HEK293 (cell line): ENCODE data around the gene TEDC2.

ENCODE experiments used
- HOXD13 ChIP-seq: sonication (generic); formaldehyde crosslinking; IDR thresholded peaks from 2 replicates; pipeline ENCODE4 v1.8.0; 2022; ENCODE audit warnings: missing genetic modification reagents, borderline replicate concordance
- INSM2 ChIP-seq: fragments of 450-650 bp; formaldehyde crosslinking; IDR thresholded peaks from 2 replicates; pipeline ENCODE4 v1.5.1; 2016; ENCODE audit warnings: missing biosample characterization, missing genetic modification characterization
- OVOL3 ChIP-seq: fragments of 450-650 bp; formaldehyde crosslinking; IDR thresholded peaks from 2 replicates; pipeline ENCODE4 v1.5.1; 2016; ENCODE audit warnings: missing biosample characterization, missing genetic modification characterization
- SETDB1 ChIP-seq: IDR thresholded peaks from one replicate; pipeline ENCODE4 v1.6.1; 2017; ENCODE audit warnings: mild to moderate bottlenecking, low read length, moderate library complexity, mixed read lengths; ENCODE audit not compliant: insufficient read length
- ZBTB8A ChIP-seq: fragments of 450-650 bp; formaldehyde crosslinking; IDR thresholded peaks from 2 replicates; pipeline ENCODE4 v1.5.1; 2016; ENCODE audit warnings: missing biosample characterization, missing genetic modification characterization
- ZNF133 ChIP-seq: fragments of 450-650 bp; formaldehyde crosslinking; IDR thresholded peaks from 2 replicates; pipeline ENCODE4 v1.5.1; 2016; ENCODE audit warnings: missing biosample characterization, missing genetic modification characterization
- ZNF157 ChIP-seq: fragments of 450-650 bp; formaldehyde crosslinking; IDR thresholded peaks from 2 replicates; pipeline ENCODE4 v1.5.1; 2016; ENCODE audit warnings: missing biosample characterization, missing genetic modification characterization
- ZNF239 ChIP-seq: fragments of 450-650 bp; formaldehyde crosslinking; IDR thresholded peaks from 2 replicates; pipeline ENCODE4 v1.5.1; 2016; ENCODE audit warnings: missing biosample characterization, missing genetic modification characterization
- ZNF26 ChIP-seq: fragments of 450-650 bp; formaldehyde crosslinking; IDR thresholded peaks from 2 replicates; pipeline ENCODE4 v1.5.1; 2016; ENCODE audit warnings: missing biosample characterization, missing genetic modification characterization
- ZNF423 ChIP-seq: fragments of 450-650 bp; formaldehyde crosslinking; IDR thresholded peaks from 2 replicates; pipeline ENCODE4 v1.5.1; 2016; ENCODE audit warnings: missing biosample characterization, missing genetic modification characterization
- ZNF426 ChIP-seq: fragments of 450-650 bp; formaldehyde crosslinking; IDR thresholded peaks from 2 replicates; pipeline ENCODE4 v1.5.1; 2017; ENCODE audit warnings: missing biosample characterization, missing genetic modification characterization, mild to moderate bottlenecking, inconsistent platforms, moderate library complexity
- ZNF449 ChIP-seq: fragments of 450-650 bp; formaldehyde crosslinking; IDR thresholded peaks from 2 replicates; pipeline ENCODE4 v1.5.1; 2017; ENCODE audit warnings: missing biosample characterization, mild to moderate bottlenecking, missing genetic modification characterization, moderate library complexity
- ZNF521 ChIP-seq: fragments of 450-650 bp; formaldehyde crosslinking; IDR thresholded peaks from 2 replicates; pipeline ENCODE4 v1.5.1; 2017; ENCODE audit warnings: missing biosample characterization, mild to moderate bottlenecking, missing genetic modification characterization
- ZNF530 ChIP-seq: fragments of 450-650 bp; formaldehyde crosslinking; IDR thresholded peaks from 2 replicates; pipeline ENCODE4 v1.5.1; 2016; ENCODE audit warnings: low read depth, missing biosample characterization, missing genetic modification characterization
- ZNF548 ChIP-seq: fragments of 450-650 bp; formaldehyde crosslinking; IDR thresholded peaks from 2 replicates; pipeline ENCODE4 v1.5.1; 2016; ENCODE audit warnings: missing biosample characterization, missing genetic modification characterization
- ZNF621 ChIP-seq: fragments of 450-650 bp; formaldehyde crosslinking; IDR thresholded peaks from 2 replicates; pipeline ENCODE4 v1.5.1; 2017; ENCODE audit warnings: missing biosample characterization, missing genetic modification characterization
- ZNF624 ChIP-seq: fragments of 450-650 bp; formaldehyde crosslinking; IDR thresholded peaks from 2 replicates; pipeline ENCODE4 v1.5.1; 2017; ENCODE audit warnings: missing biosample characterization, missing genetic modification characterization
- ZNF660 ChIP-seq: fragments of 450-650 bp; IDR thresholded peaks from 2 replicates; pipeline ENCODE4 v1.5.1; 2018; ENCODE audit warnings: missing biosample characterization, mild to moderate bottlenecking, missing genetic modification characterization
- ZNF670 ChIP-seq: fragments of 450-650 bp; formaldehyde crosslinking; IDR thresholded peaks from 2 replicates; pipeline ENCODE4 v1.5.1; 2016; ENCODE audit warnings: missing biosample characterization, missing genetic modification characterization, low read depth
- ZNF677 ChIP-seq: fragments of 450-650 bp; IDR thresholded peaks from 2 replicates; pipeline ENCODE4 v1.5.0; 2018; ENCODE audit warnings: missing biosample characterization, mild to moderate bottlenecking, missing genetic modification characterization, moderate library complexity
- ZNF747 ChIP-seq: fragments of 450-650 bp; formaldehyde crosslinking; IDR thresholded peaks from 2 replicates; pipeline ENCODE4 v1.5.1; 2016; ENCODE audit warnings: missing biosample characterization, missing genetic modification characterization
- ZNF776 ChIP-seq: fragments of 450-650 bp; formaldehyde crosslinking; IDR thresholded peaks from 2 replicates; pipeline ENCODE4 v1.5.0; 2017; ENCODE audit warnings: missing biosample characterization, missing genetic modification characterization, borderline replicate concordance
- ZNF777 ChIP-seq: fragments of 450-650 bp; formaldehyde crosslinking; IDR thresholded peaks from 2 replicates; pipeline ENCODE4 v1.5.1; 2017; ENCODE audit warnings: missing biosample characterization, missing genetic modification characterization, borderline replicate concordance
- ZNF843 ChIP-seq: fragments of 450-650 bp; formaldehyde crosslinking; IDR thresholded peaks from 2 replicates; pipeline ENCODE4 v1.5.1; 2016; ENCODE audit warnings: missing biosample characterization, missing genetic modification characterization
- ZSCAN16 ChIP-seq: fragments of 450-650 bp; formaldehyde crosslinking; IDR thresholded peaks from 2 replicates; pipeline ENCODE4 v1.5.1; 2016; ENCODE audit warnings: missing biosample characterization, missing genetic modification characterization
- ZSCAN30 ChIP-seq: fragments of 450-650 bp; IDR thresholded peaks from 2 replicates; pipeline ENCODE4 v1.5.1; 2018; ENCODE audit warnings: missing biosample characterization, mild to moderate bottlenecking, missing genetic modification characterization, moderate library complexity
- TF ChIP-seq, protein P1 (sequence below): fragments of 450-650 bp; formaldehyde crosslinking; IDR thresholded peaks from 2 replicates; pipeline ENCODE4 v1.5.1; 2016; ENCODE audit warnings: missing biosample characterization, missing genetic modification characterization
- TF ChIP-seq, protein P2 (sequence below): fragments of 450-650 bp; formaldehyde crosslinking; IDR thresholded peaks from 2 replicates; pipeline ENCODE4 v1.5.1; 2016; ENCODE audit warnings: missing biosample characterization, missing genetic modification characterization, borderline replicate concordance
- TF ChIP-seq, protein P3 (sequence below): fragments of 450-650 bp; formaldehyde crosslinking; IDR thresholded peaks from 2 replicates; pipeline ENCODE4 v1.5.1; 2016; ENCODE audit warnings: missing biosample characterization, missing genetic modification characterization

TEDC2 gene

GRCh38 chr16:2468725-2469398, 9.0 kb downstream of the TEDC2 start (continued):
- TF ChIP-seq, protein P1, sequence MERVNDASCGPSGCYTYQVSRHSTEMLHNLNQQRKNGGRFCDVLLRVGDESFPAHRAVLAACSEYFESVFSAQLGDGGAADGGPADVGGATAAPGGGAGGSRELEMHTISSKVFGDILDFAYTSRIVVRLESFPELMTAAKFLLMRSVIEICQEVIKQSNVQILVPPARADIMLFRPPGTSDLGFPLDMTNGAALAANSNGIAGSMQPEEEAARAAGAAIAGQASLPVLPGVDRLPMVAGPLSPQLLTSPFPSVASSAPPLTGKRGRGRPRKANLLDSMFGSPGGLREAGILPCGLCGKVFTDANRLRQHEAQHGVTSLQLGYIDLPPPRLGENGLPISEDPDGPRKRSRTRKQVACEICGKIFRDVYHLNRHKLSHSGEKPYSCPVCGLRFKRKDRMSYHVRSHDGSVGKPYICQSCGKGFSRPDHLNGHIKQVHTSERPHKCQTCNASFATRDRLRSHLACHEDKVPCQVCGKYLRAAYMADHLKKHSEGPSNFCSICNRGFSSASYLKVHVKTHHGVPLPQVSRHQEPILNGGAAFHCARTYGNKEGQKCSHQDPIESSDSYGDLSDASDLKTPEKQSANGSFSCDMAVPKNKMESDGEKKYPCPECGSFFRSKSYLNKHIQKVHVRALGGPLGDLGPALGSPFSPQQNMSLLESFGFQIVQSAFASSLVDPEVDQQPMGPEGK: peak; percentile 97
- TF ChIP-seq ZNF157 (tag by site-specific recombination) (no peak), ZNF776 (tag by site-specific recombination) (no peak), ZSCAN16 (no peak), ZNF624 (tag by site-specific recombination) (no peak), ZNF843 (tag by site-specific recombination) (peak; percentile 69; the same call in 1 of the 2 replicates), OVOL3 (tag by site-specific recombination) (peak; percentile 47; the same call in 1 of the 2 replicates), ZNF777 (tag by site-specific recombination) (no peak), ZNF660 (tag by site-specific recombination) (no peak), SETDB1 (no peak), ZNF26 (no peak), ZNF426 (tag by site-specific recombination) (no peak), ZSCAN30 (tag by site-specific recombination) (peak; percentile 99), ZNF239 (tag by site-specific recombination) (no peak), ZBTB8A (tag by site-specific recombination) (peak; percentile 48; the same call in 1 of the 2 replicates), ZNF133 (tag by site-specific recombination) (no peak), INSM2 (tag by site-specific recombination) (peak; percentile 28; the same call in 1 of the 2 replicates), ZNF423 (tag by site-specific recombination) (peak; percentile 94), ZNF449 (tag by site-specific recombination) (no peak), ZNF747 (no peak), HOXD13 (CRISPR knock-in tag) (no peak), ZNF548 (no peak), ZNF677 (tag by site-specific recombination) (no peak), ZNF621 (tag by site-specific recombination) (no peak), ZNF670 (tag by site-specific recombination) (no peak), ZNF530 (tag by site-specific recombination) (no peak), ZNF521 (tag by site-specific recombination) (no peak)
- TF ChIP-seq, protein P2, sequence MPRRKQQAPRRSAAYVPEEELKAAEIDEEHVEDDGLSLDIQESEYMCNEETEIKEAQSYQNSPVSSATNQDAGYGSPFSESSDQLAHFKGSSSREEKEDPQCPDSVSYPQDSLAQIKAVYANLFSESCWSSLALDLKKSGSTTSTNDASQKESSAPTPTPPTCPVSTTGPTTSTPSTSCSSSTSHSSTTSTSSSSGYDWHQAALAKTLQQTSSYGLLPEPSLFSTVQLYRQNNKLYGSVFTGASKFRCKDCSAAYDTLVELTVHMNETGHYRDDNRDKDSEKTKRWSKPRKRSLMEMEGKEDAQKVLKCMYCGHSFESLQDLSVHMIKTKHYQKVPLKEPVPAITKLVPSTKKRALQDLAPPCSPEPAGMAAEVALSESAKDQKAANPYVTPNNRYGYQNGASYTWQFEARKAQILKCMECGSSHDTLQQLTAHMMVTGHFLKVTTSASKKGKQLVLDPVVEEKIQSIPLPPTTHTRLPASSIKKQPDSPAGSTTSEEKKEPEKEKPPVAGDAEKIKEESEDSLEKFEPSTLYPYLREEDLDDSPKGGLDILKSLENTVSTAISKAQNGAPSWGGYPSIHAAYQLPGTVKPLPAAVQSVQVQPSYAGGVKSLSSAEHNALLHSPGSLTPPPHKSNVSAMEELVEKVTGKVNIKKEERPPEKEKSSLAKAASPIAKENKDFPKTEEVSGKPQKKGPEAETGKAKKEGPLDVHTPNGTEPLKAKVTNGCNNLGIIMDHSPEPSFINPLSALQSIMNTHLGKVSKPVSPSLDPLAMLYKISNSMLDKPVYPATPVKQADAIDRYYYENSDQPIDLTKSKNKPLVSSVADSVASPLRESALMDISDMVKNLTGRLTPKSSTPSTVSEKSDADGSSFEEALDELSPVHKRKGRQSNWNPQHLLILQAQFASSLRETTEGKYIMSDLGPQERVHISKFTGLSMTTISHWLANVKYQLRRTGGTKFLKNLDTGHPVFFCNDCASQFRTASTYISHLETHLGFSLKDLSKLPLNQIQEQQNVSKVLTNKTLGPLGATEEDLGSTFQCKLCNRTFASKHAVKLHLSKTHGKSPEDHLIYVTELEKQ (tag by site-specific recombination): peak; percentile 61; the same call in 1 of the 2 replicates
- TF ChIP-seq, protein P3, sequence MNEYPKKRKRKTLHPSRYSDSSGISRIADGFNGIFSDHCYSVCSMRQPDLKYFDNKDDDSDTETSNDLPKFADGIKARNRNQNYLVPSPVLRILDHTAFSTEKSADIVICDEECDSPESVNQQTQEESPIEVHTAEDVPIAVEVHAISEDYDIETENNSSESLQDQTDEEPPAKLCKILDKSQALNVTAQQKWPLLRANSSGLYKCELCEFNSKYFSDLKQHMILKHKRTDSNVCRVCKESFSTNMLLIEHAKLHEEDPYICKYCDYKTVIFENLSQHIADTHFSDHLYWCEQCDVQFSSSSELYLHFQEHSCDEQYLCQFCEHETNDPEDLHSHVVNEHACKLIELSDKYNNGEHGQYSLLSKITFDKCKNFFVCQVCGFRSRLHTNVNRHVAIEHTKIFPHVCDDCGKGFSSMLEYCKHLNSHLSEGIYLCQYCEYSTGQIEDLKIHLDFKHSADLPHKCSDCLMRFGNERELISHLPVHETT (tag by site-specific recombination): peak; percentile 81; the same call in 1 of the 2 replicates
